Measurements from ENCODE around the gene ITIH2. TPM values are rescaled to one million over a fixed set of nuclear protein-coding genes. Genes with fewer than 3 reads are reported as not detected.

ITIH2 gene
- total RNA-seq, 2 experiments from 2014 or later, result not detected

- H3K9me3 ChIP-seq (ENCODE audit: low read length), result no peaks in the 10 kb centered on the region
- H2AFZ ChIP-seq (ENCODE audit: low read length), result no peak overlapping the region
- ChIA-PET CTCF (ENCODE audit: unreplicated experiment) (no interaction called here), POLR2A (no interaction called here)
- no peaks in the 10 kb centered on the region for H3K9me2 ChIP-seq (ENCODE audit: insufficient read depth, low read length)
- no peaks in the 10 kb centered on the region for H4K20me1 ChIP-seq (ENCODE audit: insufficient read depth, low read length)
- no peaks in the 10 kb centered on the region for H3K36me3 ChIP-seq (ENCODE audit: insufficient read depth, low read length)
- H3K4me1 ChIP-seq (ENCODE audit: insufficient read depth, low read length, poor library complexity, severe bottlenecking), result no peaks in the 10 kb centered on the region
- no peak overlapping the region for H3K4me3 ChIP-seq (ENCODE audit: low read depth, low read length, poor library complexity, severe bottlenecking)
- no peak overlapping the region for H3K27ac ChIP-seq (ENCODE audit: low read depth, low read length, poor library complexity, severe bottlenecking)
- no peak overlapping the region for H3K4me2 ChIP-seq (ENCODE audit: low read length)
- DNase-seq (ENCODE audit: low spot score), result no peak
- H3K79me2 ChIP-seq (ENCODE audit: insufficient read depth, low read depth, low read length), result no peaks in the 10 kb centered on the region
- BruUV-seq (replicated peaks), result no TSS peak
- TF ChIP-seq EZH2phosphoT487 (IDR thresholded peaks at IDR 0.05; ENCODE audit: borderline replicate concordance, low read depth, low read length) (no peak), CTCF (conservative IDR thresholded peaks at IDR 0.05; ENCODE audit: low read length) (no peak)
- intact Hi-C loops (cut with micrococcal nuclease; ENCODE audit: unreplicated experiment), result no loop called here
These were observed 17.4 kb downstream of the ITIH2 start for GRCh38 chr10:7720478-7720877.

GRCh38 chr10:7722927-7723529 is 19.9 kb downstream of the ITIH2 start:
- Histone ChIP-seq H3K4me1 (ENCODE audit: insufficient read depth, low read length, poor library complexity, severe bottlenecking) (no peaks in the 10 kb centered on the region), H3K9me3 (ENCODE audit: low read length) (no peaks in the 10 kb centered on the region), H3K9me2 (ENCODE audit: insufficient read depth, low read length) (no peaks in the 10 kb centered on the region), H3K79me2 (ENCODE audit: insufficient read depth, low read depth, low read length) (no peaks in the 10 kb centered on the region), H3K27ac (ENCODE audit: low read depth, low read length, poor library complexity, severe bottlenecking) (no peak overlapping the region), H2AFZ (ENCODE audit: low read length) (no peak overlapping the region), H3K4me3 (ENCODE audit: low read depth, low read length, poor library complexity, severe bottlenecking) (no peak overlapping the region), H3K36me3 (ENCODE audit: insufficient read depth, low read length) (no peaks in the 10 kb centered on the region), H3K4me2 (ENCODE audit: low read length) (no peak overlapping the region), H4K20me1 (ENCODE audit: insufficient read depth, low read length) (no peaks in the 10 kb centered on the region)
- CTCF ChIA-PET (ENCODE audit: unreplicated experiment), result no interaction called here
- no peak for DNase-seq (ENCODE audit: low spot score)
- POLR2A ChIA-PET, result interaction anchor here (0.7 kb wide), 1 partner anchor 28 kb away, joined by 4 read pairs; no protein-coding TSS in a partner anchor
- no peak for TF ChIP-seq CTCF (conservative IDR thresholded peaks at IDR 0.05; ENCODE audit: low read length)
- BruUV-seq (replicated peaks), result no TSS peak
- intact Hi-C loops (cut with micrococcal nuclease; ENCODE audit: unreplicated experiment), result no loop called here

- no peaks in the 10 kb centered on the region for H4K20me1 ChIP-seq (ENCODE audit: insufficient read depth, low read length)
- H3K9me3 ChIP-seq (ENCODE audit: low read length), result no peaks in the 10 kb centered on the region
- ChIA-PET POLR2A (interaction anchor here (0.6 kb wide), 1 partner anchor 832 kb away, joined by 3 read pairs; no protein-coding TSS in a partner anchor), CTCF (ENCODE audit: unreplicated experiment) (interaction anchor here (0.7 kb wide), 1 partner anchor 309 kb away, joined by 3 read pairs; no protein-coding TSS in a partner anchor)
- H3K4me1 ChIP-seq (ENCODE audit: insufficient read depth, low read length, poor library complexity, severe bottlenecking), result no peaks in the 10 kb centered on the region
- no peak overlapping the region for H3K27ac ChIP-seq (ENCODE audit: low read depth, low read length, poor library complexity, severe bottlenecking)
- H2AFZ ChIP-seq (ENCODE audit: low read length), result no peak overlapping the region
- H3K4me2 ChIP-seq (ENCODE audit: low read length), result no peak overlapping the region
- H3K9me2 ChIP-seq (ENCODE audit: insufficient read depth, low read length), result no peaks in the 10 kb centered on the region
- intact Hi-C loops (cut with micrococcal nuclease; ENCODE audit: unreplicated experiment), result no loop called here
- no peak for TF ChIP-seq CTCF (conservative IDR thresholded peaks at IDR 0.05; ENCODE audit: low read length)
- TF ChIP-seq EZH2phosphoT487 (IDR thresholded peaks at IDR 0.05; ENCODE audit: borderline replicate concordance, low read depth, low read length), result no peak
- DNase-seq (ENCODE audit: low spot score), result no peak
- H3K79me2 ChIP-seq (ENCODE audit: insufficient read depth, low read depth, low read length), result no peaks in the 10 kb centered on the region
- H3K36me3 ChIP-seq (ENCODE audit: insufficient read depth, low read length), result no peaks in the 10 kb centered on the region
- no peak overlapping the region for H3K4me3 ChIP-seq (ENCODE audit: low read depth, low read length, poor library complexity, severe bottlenecking)
- BruUV-seq (replicated peaks), result no TSS peak
These were observed 31.7 kb downstream of the ITIH2 start for GRCh38 chr10:7734821-7735220.

Measured in OCI-LY7 (cell line).